HepG2 (cell line): ENCODE data around the gene DTYMK. TPM values are rescaled to one million over a fixed set of nuclear protein-coding genes. Genes with fewer than 3 reads are reported as not detected.
A peak's percentile ranks its signal among the peaks of the same experiment; 100 is the strongest.

Experiments used
- AGO1 ChIP-seq: fragments of 200-400 bp; formaldehyde crosslinking; IDR thresholded peaks from 2 replicates; pipeline ENCODE4 v1.6.1; 2017; ENCODE audit warnings: mild to moderate bottlenecking, low read depth, low read length, moderate library complexity; ENCODE audit not compliant: poor library complexity, severe bottlenecking
- HIVEP1 ChIP-seq: sonication (generic); formaldehyde crosslinking; IDR thresholded peaks from 2 replicates; pipeline ENCODE4 v1.4.0; 2020; ENCODE audit warnings: mild to moderate bottlenecking, missing genetic modification reagents
- NFYB ChIP-seq: sonication (generic); formaldehyde crosslinking; IDR thresholded peaks from 2 replicates; pipeline ENCODE4 v1.4.0; 2020; ENCODE audit warnings: missing genetic modification reagents
- PHF21A ChIP-seq: sonication (generic); formaldehyde crosslinking; IDR thresholded peaks from 2 replicates; pipeline ENCODE4 v1.5.0; 2020; ENCODE audit warnings: mild to moderate bottlenecking, missing genetic modification reagents
- SIX1 ChIP-seq: sonication (generic); formaldehyde crosslinking; IDR thresholded peaks from 2 replicates; pipeline ENCODE4 v1.4.0; 2020; ENCODE audit warnings: missing genetic modification reagents, borderline replicate concordance
- SMC3 ChIP-seq: IDR thresholded peaks from 2 replicates; pipeline ENCODE4 v1.6.1; 2011; ENCODE audit warnings: low read length, improper control_type of control experiment
- ZNF124 ChIP-seq: sonication (generic); formaldehyde crosslinking; IDR thresholded peaks from 2 replicates; pipeline ENCODE4 v1.4.0; 2020; ENCODE audit warnings: missing genetic modification reagents
- ZNF136 ChIP-seq: sonication (generic); formaldehyde crosslinking; IDR thresholded peaks from 2 replicates; pipeline ENCODE4 v1.8.1; 2022; ENCODE audit warnings: low read depth, mild to moderate bottlenecking, moderate library complexity, missing genetic modification reagents
- ZNF234 ChIP-seq: sonication (generic); formaldehyde crosslinking; conservative IDR thresholded peaks from 2 replicates; pipeline ENCODE4 v1.5.1; 2020; ENCODE audit warnings: mild to moderate bottlenecking, missing genetic modification reagents
- ZNF235 ChIP-seq: sonication (generic); formaldehyde crosslinking; IDR thresholded peaks from 2 replicates; pipeline ENCODE4 v1.8.1; 2023; ENCODE audit warnings: mild to moderate bottlenecking, missing genetic modification reagents, borderline replicate concordance
- ZNF24 ChIP-seq: fragments of 450-650 bp; IDR thresholded peaks from 2 replicates; pipeline ENCODE4 v1.6.1; 2017; ENCODE audit warnings: antibody characterized with exemption, mild to moderate bottlenecking
- ZNF883 ChIP-seq: sonication (generic); formaldehyde crosslinking; IDR thresholded peaks from 2 replicates; pipeline ENCODE4 v1.5.1; 2020; ENCODE audit warnings: mild to moderate bottlenecking, missing genetic modification reagents; ENCODE audit errors: not compliant biosample characterization
- ZSCAN22 ChIP-seq: sonication (generic); formaldehyde crosslinking; IDR thresholded peaks from 2 replicates; pipeline ENCODE4 v1.4.0; 2020; ENCODE audit warnings: mild to moderate bottlenecking, missing genetic modification reagents
- polyA plus RNA-seq, 8 experiments: library from polyadenylated mRNA; depleted of rRNA in 3 of 8; stranded (reverse) in 7 of 8; unstranded in 1 of 8; fragments of >200 nt; fragmentation: Illumina TruSeq in 4 of 8; extraction: Trizol in 4 of 8; gene quantifications; 2 replicates each; pipeline versions ENCODE4 v1.2.1 to v1.2.3, GENCODE V29; 2011 to 2016; ENCODE audit warnings: low read depth in 4 of 8, missing spikeins in 1 of 8, mixed read lengths in 1 of 8; ENCODE audit not compliant: insufficient read depth in 1 of 8
- total RNA-seq, 5 experiments: library from RNA; depleted of rRNA; stranded (reverse); fragments of >200 nt; fragmentation: Illumina TruSeq; extraction: Trizol; gene quantifications; 2 replicates each; pipeline ENCODE4 v1.2.3, GENCODE V29; 2016; ENCODE audit warnings: low read depth in 1 of 5
- TF ChIP-seq, protein P1 (sequence below): sonication (generic); formaldehyde crosslinking; IDR thresholded peaks from 2 replicates; pipeline ENCODE4 v1.4.0; 2020; ENCODE audit warnings: missing genetic modification reagents, borderline replicate concordance
- TF ChIP-seq, protein P2 (sequence below): IDR thresholded peaks from 2 replicates; pipeline ENCODE4 v1.6.1; 2012; ENCODE audit warnings: low read depth, low read length, improper control_type of control experiment
- TF ChIP-seq, protein P3 (sequence below): sonication (generic); formaldehyde crosslinking; IDR thresholded peaks from 2 replicates; pipeline ENCODE4 v1.8.1; 2023; ENCODE audit warnings: mild to moderate bottlenecking, moderate library complexity, missing genetic modification reagents
- TF ChIP-seq, protein P4 (sequence below): IDR thresholded peaks from 2 replicates; pipeline ENCODE4 v1.6.1; 2016; ENCODE audit warnings: low read depth, missing genetic modification reagents, missing compliant biosample characterization

The DTYMK gene
- total and polyA plus RNA-seq, 2 of the 13 experiments (the other 11 are each of a cell fraction or from before 2014, with no cell fraction given): 57.5 to 134 TPM

DNA sequence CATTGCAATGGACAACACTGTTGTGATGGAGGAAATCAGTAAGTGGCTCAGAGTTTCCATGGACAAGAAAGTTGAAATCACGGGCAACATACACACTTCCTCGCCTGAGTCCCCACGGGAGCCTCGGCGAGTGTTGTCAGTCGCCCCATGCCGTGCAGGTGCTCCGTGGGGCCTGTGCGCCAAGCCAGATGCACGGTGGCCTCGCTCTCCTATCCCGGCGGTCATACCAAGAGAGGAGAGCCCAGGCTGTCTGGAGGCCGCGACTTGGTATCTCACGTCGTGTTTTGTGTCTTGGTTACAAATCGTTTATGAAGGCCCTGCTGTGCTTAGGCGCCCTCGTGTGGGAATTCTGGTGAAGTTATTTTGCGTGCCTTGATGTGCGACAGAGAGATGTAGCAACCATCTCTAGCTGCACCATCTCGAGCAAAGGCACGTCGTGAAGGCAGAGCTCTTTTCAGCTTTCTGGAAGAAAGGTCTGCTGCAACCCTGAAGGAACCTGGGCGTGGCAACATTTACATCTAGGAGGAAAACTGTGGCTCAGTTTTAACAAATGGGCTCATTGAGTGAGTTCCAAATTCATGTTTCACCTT, 27.4 kb downstream of the DTYMK start (continued):
- TF ChIP-seq, protein P1, sequence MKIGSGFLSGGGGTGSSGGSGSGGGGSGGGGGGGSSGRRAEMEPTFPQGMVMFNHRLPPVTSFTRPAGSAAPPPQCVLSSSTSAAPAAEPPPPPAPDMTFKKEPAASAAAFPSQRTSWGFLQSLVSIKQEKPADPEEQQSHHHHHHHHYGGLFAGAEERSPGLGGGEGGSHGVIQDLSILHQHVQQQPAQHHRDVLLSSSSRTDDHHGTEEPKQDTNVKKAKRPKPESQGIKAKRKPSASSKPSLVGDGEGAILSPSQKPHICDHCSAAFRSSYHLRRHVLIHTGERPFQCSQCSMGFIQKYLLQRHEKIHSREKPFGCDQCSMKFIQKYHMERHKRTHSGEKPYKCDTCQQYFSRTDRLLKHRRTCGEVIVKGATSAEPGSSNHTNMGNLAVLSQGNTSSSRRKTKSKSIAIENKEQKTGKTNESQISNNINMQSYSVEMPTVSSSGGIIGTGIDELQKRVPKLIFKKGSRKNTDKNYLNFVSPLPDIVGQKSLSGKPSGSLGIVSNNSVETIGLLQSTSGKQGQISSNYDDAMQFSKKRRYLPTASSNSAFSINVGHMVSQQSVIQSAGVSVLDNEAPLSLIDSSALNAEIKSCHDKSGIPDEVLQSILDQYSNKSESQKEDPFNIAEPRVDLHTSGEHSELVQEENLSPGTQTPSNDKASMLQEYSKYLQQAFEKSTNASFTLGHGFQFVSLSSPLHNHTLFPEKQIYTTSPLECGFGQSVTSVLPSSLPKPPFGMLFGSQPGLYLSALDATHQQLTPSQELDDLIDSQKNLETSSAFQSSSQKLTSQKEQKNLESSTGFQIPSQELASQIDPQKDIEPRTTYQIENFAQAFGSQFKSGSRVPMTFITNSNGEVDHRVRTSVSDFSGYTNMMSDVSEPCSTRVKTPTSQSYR (CRISPR knock-in tag): no peak
- TF ChIP-seq ZNF136 (no peak), SIX1 (CRISPR knock-in tag) (no peak), ZNF124 (CRISPR knock-in tag) (no peak), PHF21A (CRISPR knock-in tag) (no peak), ZNF234 (CRISPR knock-in tag) (no peak), ZNF24 (no peak), ZNF883 (CRISPR knock-in tag) (peak; percentile 25), ZNF235 (CRISPR knock-in tag) (no peak), SMC3 (peak; percentile 96), ZSCAN22 (no peak), AGO1 (no peak), HIVEP1 (CRISPR knock-in tag) (no peak), NFYB (CRISPR knock-in tag) (no peak)
- TF ChIP-seq, protein P2, sequence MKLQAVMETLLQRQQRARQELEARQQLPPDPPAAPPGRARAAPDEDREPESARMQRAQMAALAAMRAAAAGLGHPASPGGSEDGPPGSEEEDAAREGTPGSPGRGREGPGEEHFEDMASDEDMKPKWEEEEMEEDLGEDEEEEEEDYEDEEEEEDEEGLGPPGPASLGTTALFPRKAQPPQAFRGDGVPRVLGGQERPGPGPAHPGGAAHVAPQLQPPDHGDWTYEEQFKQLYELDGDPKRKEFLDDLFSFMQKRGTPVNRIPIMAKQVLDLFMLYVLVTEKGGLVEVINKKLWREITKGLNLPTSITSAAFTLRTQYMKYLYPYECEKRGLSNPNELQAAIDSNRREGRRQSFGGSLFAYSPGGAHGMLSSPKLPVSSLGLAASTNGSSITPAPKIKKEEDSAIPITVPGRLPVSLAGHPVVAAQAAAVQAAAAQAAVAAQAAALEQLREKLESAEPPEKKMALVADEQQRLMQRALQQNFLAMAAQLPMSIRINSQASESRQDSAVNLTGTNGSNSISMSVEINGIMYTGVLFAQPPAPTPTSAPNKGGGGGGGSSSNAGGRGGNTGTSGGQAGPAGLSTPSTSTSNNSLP: no peak
- TF ChIP-seq, protein P3, sequence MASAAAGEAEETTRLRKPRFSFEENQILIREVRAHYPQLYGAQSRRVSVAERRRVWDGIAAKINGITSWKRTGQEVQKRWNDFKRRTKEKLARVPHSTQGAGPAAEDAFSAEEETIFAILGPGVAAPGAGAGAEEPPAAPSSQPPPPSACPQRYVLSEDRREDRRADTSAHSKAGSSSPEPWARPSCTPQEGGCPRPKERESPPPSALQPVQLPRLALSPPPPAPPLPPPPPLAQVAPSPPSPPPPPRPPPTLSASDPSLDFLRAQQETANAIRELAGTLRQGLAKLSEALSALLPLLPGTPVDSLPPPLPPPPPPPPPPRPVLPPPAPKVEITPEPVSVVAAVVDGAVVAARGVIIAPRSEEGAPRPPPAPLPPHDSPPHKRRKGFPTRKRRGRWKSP (CRISPR knock-in tag): no peak
- TF ChIP-seq, protein P4, sequence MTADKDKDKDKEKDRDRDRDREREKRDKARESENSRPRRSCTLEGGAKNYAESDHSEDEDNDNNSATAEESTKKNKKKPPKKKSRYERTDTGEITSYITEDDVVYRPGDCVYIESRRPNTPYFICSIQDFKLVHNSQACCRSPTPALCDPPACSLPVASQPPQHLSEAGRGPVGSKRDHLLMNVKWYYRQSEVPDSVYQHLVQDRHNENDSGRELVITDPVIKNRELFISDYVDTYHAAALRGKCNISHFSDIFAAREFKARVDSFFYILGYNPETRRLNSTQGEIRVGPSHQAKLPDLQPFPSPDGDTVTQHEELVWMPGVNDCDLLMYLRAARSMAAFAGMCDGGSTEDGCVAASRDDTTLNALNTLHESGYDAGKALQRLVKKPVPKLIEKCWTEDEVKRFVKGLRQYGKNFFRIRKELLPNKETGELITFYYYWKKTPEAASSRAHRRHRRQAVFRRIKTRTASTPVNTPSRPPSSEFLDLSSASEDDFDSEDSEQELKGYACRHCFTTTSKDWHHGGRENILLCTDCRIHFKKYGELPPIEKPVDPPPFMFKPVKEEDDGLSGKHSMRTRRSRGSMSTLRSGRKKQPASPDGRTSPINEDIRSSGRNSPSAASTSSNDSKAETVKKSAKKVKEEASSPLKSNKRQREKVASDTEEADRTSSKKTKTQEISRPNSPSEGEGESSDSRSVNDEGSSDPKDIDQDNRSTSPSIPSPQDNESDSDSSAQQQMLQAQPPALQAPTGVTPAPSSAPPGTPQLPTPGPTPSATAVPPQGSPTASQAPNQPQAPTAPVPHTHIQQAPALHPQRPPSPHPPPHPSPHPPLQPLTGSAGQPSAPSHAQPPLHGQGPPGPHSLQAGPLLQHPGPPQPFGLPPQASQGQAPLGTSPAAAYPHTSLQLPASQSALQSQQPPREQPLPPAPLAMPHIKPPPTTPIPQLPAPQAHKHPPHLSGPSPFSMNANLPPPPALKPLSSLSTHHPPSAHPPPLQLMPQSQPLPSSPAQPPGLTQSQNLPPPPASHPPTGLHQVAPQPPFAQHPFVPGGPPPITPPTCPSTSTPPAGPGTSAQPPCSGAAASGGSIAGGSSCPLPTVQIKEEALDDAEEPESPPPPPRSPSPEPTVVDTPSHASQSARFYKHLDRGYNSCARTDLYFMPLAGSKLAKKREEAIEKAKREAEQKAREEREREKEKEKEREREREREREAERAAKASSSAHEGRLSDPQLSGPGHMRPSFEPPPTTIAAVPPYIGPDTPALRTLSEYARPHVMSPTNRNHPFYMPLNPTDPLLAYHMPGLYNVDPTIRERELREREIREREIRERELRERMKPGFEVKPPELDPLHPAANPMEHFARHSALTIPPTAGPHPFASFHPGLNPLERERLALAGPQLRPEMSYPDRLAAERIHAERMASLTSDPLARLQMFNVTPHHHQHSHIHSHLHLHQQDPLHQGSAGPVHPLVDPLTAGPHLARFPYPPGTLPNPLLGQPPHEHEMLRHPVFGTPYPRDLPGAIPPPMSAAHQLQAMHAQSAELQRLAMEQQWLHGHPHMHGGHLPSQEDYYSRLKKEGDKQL: no peak
